ENCODE measurements around the gene RSAD1. TPM values are rescaled to one million over a fixed set of nuclear protein-coding genes. Genes with fewer than 3 reads are reported as not detected.

RSAD1 gene
- total RNA-seq, 1 experiment from 2014 or later = 23.2 TPM

DNA sequence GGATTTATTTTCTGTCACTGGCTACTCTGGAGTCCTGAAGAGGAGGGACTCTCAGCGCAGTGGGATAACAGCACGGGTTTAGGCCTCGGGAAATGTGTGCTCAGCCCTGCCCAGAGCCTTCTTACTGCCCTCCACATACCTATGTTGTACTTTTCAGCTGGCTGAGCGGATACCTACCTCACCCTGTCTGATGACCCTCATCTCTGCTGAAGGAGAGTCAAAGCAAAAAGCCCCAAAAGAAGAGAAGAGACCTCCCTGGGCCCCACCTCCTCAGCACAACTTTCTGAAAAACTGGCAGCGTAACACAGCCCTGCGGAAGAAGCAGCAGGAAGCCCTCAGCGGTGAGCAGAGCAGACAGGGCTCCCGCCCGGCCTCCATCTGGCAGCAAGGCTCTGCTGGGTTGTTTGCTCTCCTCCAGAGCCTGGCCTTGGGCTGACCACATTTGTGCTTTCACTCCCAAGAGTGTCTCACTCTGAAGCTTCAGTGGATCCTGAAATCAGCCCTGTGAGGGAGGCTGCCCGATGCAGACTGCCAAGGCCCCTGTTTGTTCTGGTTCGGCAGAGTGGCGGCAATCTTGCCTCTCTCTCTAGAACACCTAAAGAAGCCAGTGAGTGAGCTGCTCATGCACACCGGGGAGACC, 39.8 kb downstream of the RSAD1 start:
- DNase-seq (ENCODE audit: low read depth) = no peak

DNA sequence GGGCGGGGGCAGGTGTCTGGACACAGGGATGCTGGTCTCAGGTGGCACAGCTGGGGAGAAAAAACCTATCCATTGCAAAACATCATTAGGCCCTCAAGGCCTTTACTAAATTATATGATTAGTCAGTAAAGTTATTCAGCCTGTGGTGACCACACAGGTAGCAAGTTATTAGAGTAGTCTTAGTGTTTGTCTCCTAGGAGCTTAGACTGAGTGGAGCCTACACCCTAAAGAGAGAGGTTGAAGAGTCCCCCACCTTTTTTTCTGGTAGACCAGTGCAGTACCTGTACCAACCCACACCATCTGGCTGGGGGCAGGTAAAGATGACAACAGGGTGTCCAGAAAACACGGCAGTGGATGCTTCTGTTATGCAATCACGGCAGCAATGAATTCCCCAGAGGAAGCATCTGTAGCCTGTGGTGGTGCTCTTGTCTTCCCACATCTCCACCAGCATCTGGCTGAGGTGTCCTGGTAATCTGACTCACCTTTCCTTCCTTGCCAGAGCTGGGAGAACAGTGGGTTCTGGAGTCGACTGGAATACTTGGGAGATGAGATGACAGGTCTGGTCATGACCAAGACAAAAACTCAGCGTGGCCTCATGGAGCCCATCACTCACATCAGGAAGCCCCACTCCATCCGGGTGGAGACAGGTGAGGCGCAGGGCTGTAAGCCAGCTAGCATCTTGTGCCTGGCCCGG, 40.6 kb downstream of the RSAD1 start:
- DNase-seq (ENCODE audit: low read depth) = no peak

DNA sequence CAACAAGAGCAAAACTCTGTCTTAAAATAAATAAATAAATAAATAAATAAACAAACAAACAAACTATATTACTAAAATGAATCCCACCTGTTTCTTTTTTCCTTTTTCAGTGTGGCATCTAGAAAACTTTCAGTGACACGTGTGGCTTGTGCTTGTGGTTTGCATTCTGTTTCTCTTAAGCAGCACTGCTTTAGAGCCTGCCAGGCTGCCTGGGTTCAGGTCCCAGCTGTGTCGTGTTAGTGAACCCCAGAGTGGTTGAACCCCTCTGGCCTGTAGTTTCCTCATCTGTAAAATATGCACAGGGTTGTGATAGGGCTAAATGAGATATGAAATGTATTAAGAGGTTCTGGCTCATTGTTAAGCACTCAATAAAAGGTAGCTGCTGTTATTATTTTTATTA, 41.8 kb downstream of the RSAD1 start:
- no peak for DNase-seq (ENCODE audit: low read depth)

DNA sequence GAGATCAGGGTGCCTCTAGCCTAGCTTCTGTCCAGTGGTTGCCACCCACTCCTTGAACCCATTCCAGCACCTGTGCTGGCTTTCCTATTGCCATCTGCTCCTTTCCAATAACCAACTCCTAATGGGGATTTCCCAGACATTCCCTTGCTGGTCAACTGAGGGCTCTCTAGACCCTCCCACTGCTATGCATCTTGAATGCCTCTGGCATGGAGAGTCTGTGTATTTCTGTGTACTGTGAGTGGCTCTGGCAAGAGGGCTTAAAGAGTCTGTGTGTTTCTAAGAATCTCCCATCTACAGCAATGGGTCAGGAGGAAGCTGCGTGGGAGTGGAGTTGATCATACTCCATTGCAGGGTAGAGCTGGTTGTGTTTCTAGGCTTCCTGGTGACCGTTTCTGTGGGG, 42.9 kb downstream of the RSAD1 start:
- DNase-seq (ENCODE audit: low read depth) = no peak

DNA sequence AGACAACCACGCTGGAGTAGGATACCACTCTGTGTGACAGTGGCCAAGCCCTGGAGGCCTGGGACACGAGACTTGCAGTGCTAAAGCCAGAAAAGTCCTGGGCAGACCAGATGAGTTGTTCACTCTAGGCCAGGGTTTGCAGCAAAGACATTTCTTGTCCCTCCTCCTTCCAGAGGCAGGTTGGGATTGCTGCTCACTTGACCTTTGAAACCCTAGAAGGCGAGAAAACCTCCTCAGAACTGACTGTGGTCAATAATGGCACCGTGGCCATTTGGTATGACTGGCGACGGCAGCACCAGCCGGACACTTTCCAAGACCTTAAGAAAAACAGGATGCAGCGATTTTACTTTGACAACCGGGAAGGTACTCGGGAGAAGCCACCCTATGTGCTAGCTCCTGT, 44.1 kb downstream of the RSAD1 start:
- no peak for DNase-seq (ENCODE audit: low read depth)

DNA sequence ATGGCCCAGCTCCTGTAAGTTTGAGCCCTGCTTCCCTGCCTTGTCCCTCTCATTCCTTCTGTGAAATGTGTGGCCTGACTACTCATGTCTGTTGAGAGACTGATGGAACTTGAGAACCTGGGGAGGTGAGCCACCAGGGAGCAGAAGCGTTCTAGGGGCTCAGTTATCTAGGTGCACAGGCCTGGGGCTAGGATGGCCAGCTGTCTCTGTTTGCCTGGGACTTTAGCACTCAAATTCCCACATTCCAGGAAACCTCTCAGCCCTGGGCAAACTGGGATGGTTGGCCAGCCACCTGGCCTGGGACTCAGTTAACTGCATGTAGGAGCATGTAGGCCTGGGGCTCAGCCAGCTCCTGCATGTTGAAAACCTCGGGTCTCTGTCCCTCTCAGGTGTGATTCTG, 44.5 kb downstream of the RSAD1 start:
- no peak for DNase-seq (ENCODE audit: low read depth)

DNA sequence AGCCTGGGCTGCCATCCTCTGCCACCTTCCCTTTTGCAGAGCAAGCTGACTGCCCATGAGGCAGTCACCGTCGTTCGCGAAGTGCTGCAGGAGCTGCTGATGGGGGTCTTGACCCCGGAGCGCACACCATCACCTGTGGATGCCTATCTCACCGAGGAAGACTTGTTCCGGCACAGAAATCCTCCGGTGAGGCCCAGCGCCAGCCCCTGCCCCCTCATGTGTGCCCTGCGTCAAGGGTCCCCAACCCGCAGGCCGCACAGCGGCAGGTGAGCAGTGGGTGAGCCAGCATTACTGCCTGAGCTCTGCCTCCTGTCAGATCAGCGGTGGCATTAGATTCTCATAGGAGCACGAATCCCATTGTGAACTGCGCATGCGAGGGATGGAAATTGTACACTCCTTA, 46.2 kb downstream of the RSAD1 start:
- DNase-seq (ENCODE audit: low read depth) = no peak

DNA sequence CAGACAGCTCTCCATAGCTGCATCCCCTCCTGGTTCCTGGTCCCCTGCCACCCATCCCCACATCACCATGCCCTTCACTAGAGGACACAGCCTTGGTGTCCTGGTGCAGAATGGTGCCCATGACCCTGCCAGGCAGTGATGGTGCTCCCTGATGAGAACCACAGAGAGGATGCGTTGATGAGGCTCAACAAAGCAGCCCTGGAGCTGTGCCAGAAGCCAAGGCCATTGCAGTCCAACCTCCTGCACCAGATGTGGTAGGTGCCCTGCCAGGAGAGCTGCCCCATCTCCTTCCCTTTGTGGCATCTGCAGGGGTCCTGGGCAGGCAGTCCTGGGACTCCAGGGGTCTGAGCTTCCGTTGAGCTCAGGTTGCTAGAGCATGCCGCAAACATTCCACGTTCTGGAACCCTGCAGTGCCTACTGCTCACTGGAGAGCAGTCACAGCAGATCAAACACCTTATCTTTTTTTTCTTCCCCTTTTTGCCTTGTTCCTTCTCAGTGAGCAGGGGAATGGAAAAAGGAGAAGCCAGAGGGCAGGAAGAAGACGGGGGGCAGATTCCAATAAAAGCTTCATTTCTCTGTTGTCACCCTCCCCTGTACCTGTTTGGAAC, 48.6 kb downstream of the RSAD1 start:
- no peak for DNase-seq (ENCODE audit: low read depth)

DNA sequence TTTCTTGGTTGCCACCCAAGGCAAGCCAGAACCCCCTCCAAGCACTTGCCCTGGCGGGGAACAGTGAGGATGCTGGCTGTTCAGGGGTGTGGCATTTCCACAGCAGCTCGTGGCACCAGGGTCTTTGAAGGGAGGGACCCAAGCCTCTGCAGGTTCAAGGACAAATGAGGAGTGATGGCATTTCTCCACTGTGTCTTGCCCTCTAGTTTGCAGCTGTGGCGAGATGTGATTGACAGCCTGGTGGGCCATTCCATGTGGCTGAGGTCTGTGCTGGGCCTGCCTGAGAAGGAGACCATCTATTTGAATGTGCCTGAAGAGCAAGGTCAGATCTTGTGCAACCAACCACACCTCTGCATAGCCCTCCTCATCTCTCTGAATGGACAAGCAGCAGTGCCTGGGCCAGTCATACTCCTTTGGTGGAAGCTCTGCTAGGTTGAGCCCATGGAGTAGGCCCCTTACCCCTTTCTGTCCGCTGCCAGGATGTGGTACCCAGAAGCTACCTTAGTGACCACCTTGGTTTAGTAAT, 49.4 kb downstream of the RSAD1 start:
- DNase-seq (ENCODE audit: low read depth) = no peak

DNA sequence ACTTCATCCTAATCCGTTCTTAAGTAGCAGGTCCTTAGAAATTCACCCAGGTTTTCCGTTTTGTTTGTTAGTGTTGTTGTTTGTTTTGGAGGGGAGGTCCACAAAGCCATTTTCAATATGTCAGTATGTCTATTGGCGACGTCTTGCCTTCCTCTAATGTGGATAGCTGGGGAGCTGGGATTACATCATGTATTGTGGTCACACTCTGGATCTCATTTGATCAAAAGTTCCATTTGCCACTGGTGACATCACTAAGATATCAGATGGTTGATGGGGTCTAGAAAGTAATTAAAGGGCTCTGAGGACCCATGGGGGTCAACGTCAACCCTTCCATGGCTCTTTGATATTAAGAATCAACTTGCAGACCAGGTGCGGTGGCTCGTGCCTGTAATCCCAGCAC, 51.2 kb downstream of the RSAD1 start:
- no peak for DNase-seq (ENCODE audit: low read depth)

DNA sequence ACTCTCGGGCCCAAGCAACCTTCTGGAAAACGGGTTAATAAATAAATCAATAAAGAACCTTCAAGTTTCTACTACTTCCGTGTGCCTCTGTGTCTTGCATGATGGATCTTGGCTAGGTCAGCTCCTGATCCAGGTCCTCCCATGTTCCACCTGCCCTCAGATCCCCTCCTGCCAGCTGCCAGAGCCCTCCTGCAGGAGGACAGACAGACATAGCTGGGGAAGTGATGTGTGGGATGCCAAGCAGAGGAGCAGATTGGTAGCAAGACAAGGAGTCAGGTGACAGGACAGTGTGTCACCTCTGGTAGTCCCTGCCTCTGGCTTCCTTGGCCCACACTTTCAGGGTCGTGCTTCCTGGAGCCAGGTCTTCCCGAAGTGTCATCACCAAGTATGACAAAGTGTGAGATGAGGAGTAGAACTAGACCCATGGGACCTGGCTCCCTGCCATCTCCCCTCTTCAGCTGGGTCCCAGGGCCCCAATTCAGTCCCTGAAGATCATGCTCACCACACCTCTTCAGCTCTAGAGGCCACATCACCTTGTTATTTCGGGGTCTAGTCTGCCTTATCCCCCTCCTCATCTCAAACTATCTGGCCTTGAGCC, 52.9 kb downstream of the RSAD1 start:
- DNase-seq (ENCODE audit: low read depth) = no peak

DNA sequence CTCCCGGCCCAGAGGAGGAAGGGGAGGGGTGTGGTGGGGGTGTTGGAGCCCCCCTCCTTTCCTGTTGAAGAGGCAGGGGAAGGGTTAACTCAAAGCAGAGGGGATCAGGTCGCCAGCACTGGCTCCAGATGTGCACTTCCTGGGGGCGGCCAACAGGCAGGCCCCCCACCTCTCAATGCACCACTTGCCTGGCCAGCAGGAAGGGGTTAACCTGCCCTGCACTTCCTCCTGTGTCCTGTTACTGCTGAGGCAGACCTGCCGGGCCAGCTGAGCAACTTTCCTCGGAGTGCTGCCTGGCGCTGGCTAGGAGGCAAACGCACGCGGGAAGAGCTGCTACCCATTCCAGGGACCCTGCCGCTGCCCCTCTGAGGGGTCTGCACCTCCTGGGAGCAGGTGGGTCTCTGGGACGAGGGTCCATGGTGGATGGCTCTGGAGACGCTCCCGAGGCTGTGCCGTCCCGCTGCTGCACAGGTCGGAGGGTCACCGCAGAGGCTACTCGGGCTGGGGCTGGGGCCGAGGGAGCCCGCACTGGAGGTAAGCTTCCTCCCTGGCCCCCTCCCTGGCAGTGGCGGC, 53.9 kb downstream of the RSAD1 start, which contains the start of gene EPN3:
EPN3 (plus strand) TSS at position 284 of the 573 bp plus-strand sequence. CDS start 3,822 bp downstream, outside the sequence.
- DNase-seq (ENCODE audit: low read depth) = no peak

DNA sequence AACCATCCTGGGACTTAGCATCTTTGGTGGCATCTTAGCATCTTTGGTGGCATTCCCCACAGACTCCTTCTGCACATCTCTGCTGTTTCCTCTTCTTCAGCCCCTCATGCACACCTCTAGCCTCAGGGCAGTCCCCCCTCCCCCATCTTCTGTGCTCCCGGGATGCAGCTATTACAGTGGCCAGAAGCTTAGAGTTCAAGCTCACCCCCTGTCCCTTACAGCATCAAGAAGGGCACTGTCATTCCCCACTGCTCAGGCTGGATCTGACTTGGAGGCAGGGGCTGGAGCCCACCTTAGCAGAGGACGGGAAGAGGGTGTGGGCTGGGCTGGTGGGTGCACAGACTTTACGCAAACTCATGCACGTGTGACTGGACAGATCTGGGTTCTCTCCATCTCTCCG, 54.5 kb downstream of the RSAD1 start:
- DNase-seq (ENCODE audit: low read depth) = no peak

DNA sequence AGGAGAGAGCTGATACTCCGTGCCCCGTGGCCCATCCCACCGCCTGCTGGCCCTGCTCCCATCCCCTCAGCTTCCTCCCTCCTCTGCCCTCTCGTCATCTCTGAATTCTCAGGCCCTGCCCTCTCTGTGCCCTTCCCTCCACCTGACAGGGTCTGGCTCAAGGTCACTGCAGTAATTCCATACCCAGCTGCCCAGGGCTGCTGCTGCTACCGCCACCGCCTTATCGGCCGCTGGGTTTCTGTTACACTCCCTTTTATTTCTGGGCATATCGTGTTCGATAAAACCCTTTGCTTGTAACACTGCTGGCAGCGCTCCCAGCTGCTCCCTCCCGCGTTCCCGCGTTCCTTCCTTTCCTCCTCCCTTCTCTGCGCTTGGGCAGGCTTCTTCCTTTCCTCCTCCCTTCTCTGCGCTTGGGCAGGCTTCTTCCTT, 55.1 kb downstream of the RSAD1 start:
- DNase-seq (ENCODE audit: low read depth) = no peak

DNA sequence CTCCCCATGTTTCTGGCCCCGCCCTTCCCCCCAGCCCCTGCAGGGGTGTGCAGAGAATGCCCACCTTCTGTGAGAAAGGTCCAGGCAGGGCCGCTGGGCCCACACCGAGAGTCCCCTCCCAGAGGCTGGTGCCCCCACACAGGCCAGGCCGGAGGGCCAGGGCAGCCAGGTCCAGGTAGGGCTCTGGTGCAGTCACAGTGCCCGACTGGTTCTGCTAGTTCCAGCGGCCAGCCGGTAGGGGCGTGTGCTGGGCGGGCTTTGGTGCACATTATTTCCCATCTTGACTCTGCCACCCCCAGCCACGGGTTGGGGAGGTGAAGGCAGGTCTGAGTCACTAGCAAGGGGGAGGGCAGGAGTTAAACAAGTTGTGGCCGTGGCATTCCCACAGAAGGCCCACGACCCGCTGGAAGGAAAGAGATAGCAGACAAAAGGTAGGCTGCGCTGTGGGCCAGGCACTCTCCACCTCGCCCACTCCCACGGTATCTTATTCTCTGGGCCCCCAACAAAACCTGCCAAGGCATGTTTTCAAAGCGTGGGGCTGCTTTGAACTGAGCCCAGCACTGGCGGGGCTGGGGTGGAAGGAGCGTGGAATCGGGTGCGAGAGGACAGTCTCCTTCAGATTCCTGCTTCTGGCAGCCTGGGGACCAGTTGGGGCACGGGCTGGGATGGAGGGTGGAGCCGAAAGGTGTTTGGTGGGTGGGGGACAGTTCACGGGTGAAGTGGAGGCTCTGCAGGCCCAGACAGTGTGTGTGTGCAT, 55.7 kb downstream of the RSAD1 start:
- no peak for DNase-seq (ENCODE audit: low read depth)

DNA sequence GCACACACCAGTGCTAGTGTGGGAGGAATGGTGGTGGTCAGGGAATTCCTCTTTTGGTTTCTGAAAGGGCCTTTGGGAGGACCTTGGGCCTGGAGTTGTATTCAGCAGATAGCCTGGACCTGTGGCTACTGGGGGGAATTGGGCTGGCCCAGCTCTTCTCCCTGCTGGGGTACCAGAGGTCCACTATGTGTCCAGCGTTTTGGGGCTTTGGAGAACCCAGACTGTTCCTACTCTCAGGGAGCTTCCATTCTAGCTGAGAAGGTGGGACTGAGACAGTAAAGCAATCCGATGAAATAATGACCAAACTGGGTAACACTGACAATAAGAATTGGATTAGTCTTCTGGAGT, 56.3 kb downstream of the RSAD1 start:
- no peak for DNase-seq (ENCODE audit: low read depth)

DNA sequence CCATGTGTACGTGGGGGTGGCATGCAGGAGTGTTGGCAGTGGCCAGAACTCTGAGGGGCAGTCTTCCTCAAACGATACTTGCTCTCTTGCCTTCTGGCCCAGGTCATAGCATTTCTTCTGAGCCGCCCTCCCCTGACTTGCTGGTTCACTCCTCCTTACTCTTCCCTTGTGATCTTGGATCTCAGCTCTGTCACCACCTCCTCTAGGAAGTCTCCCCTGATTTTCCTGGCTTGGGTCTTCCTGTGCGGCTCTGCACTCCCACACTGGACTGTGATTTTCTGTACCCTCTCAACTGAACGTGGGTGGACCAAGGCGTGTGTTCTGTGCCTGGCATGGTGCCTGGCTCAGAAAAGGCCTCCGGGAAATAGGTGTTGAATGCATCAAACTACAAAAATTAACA, 56.7 kb downstream of the RSAD1 start:
- no peak for DNase-seq (ENCODE audit: low read depth)

Data from LHCN-M2 (cell line).